ENCODE results near the gene TLR7. TPM values are rescaled to one million over a fixed set of nuclear protein-coding genes. Genes with fewer than 3 reads are reported as not detected.

Gene TLR7
- total RNA-seq, 1 experiment from 2014 or later = 0.11 TPM

- DNase-seq (ENCODE audit: low spot score) = no peak
- BruUV-seq (replicated peaks) = no TSS peak
- no peaks in the 10 kb centered on the region for H3K36me3 ChIP-seq (ENCODE audit: insufficient read depth, low read length, poor library complexity, severe bottlenecking)
- no peaks in the 10 kb centered on the region for H3K4me1 ChIP-seq (ENCODE audit: insufficient read depth, low read length, poor library complexity, severe bottlenecking)
- no peaks in the 10 kb centered on the region for H3K9me3 ChIP-seq (ENCODE audit: low read depth, low read length, poor library complexity, severe bottlenecking)
- ChIA-PET CTCF (no interaction called here), POLR2A (ENCODE audit: low non-redundant PET) (no interaction called here)
- TF ChIP-seq EZH2 (IDR thresholded peaks at IDR 0.05; ENCODE audit: borderline replicate concordance, low read depth, low read length, poor library complexity, severe bottlenecking) (no peak), CTCF (conservative IDR thresholded peaks at IDR 0.05; ENCODE audit: low read depth, low read length) (no peak)
- no peak overlapping the region for H3K27ac ChIP-seq (ENCODE audit: low read depth, low read length, poor library complexity, severe bottlenecking)
- no peaks in the 10 kb centered on the region for H3K27me3 ChIP-seq (replicated peaks; ENCODE audit: insufficient read depth, low read depth, low read length, poor library complexity)
- intact Hi-C loops (cut with micrococcal nuclease; ENCODE audit: unreplicated experiment) = no loop called here
- H3K4me3 ChIP-seq (ENCODE audit: low read depth, low read length, poor library complexity, severe bottlenecking) = no peak overlapping the region
Observed at GRCh38 chrX:12921886-12922598, 55.2 kb downstream of the TLR7 start.

- ChIA-PET CTCF (no interaction called here), POLR2A (ENCODE audit: low non-redundant PET) (no interaction called here)
- intact Hi-C loops (cut with micrococcal nuclease; ENCODE audit: unreplicated experiment) = no loop called here
- H3K36me3 ChIP-seq (ENCODE audit: insufficient read depth, low read length, poor library complexity, severe bottlenecking) = no peaks in the 10 kb centered on the region
- H3K4me1 ChIP-seq (ENCODE audit: insufficient read depth, low read length, poor library complexity, severe bottlenecking) = no peaks in the 10 kb centered on the region
- no peaks in the 10 kb centered on the region for H3K9me3 ChIP-seq (ENCODE audit: low read depth, low read length, poor library complexity, severe bottlenecking)
- no peak overlapping the region for H3K4me3 ChIP-seq (ENCODE audit: low read depth, low read length, poor library complexity, severe bottlenecking)
- H3K27ac ChIP-seq (ENCODE audit: low read depth, low read length, poor library complexity, severe bottlenecking) = no peak overlapping the region
- no peak for TF ChIP-seq CTCF (conservative IDR thresholded peaks at IDR 0.05; ENCODE audit: low read depth, low read length)
- TF ChIP-seq EZH2 (IDR thresholded peaks at IDR 0.05; ENCODE audit: borderline replicate concordance, low read depth, low read length, poor library complexity, severe bottlenecking) = no peak
- no peaks in the 10 kb centered on the region for H3K27me3 ChIP-seq (replicated peaks; ENCODE audit: insufficient read depth, low read depth, low read length, poor library complexity)
- no peak for DNase-seq (ENCODE audit: low spot score)
- no TSS peak for BruUV-seq (replicated peaks)
Observed at GRCh38 chrX:12922599-12922919, 55.7 kb downstream of the TLR7 start.

- ChIA-PET CTCF (no interaction called here), POLR2A (ENCODE audit: low non-redundant PET) (no interaction called here)
- no peak overlapping the region for H3K27ac ChIP-seq (ENCODE audit: low read depth, low read length, poor library complexity, severe bottlenecking)
- H3K4me1 ChIP-seq (ENCODE audit: insufficient read depth, low read length, poor library complexity, severe bottlenecking) = no peaks in the 10 kb centered on the region
- no peaks in the 10 kb centered on the region for H3K36me3 ChIP-seq (ENCODE audit: insufficient read depth, low read length, poor library complexity, severe bottlenecking)
- BruUV-seq (replicated peaks) = no TSS peak
- no peak overlapping the region for H3K4me3 ChIP-seq (ENCODE audit: low read depth, low read length, poor library complexity, severe bottlenecking)
- DNase-seq (ENCODE audit: low spot score) = no peak
- no peak for TF ChIP-seq EZH2 (IDR thresholded peaks at IDR 0.05; ENCODE audit: borderline replicate concordance, low read depth, low read length, poor library complexity, severe bottlenecking)
- TF ChIP-seq CTCF (conservative IDR thresholded peaks at IDR 0.05; ENCODE audit: low read depth, low read length) = no peak
- H3K9me3 ChIP-seq (ENCODE audit: low read depth, low read length, poor library complexity, severe bottlenecking) = no peaks in the 10 kb centered on the region
- H3K27me3 ChIP-seq (replicated peaks; ENCODE audit: insufficient read depth, low read depth, low read length, poor library complexity) = no peaks in the 10 kb centered on the region
- intact Hi-C loops (cut with micrococcal nuclease; ENCODE audit: unreplicated experiment) = no loop called here
Observed at GRCh38 chrX:12929701-12930100, 62.8 kb downstream of the TLR7 start.
